Measurements from ENCODE around the gene KLF16. TPM values are rescaled to one million over a fixed set of nuclear protein-coding genes. Genes with fewer than 3 reads are reported as not detected.

The KLF16 gene
- total RNA-seq, 1 experiment from 2014 or later: 25.2 TPM

- DNase-seq (ENCODE audit: low spot score): no peak
These were observed 20.3 kb downstream of the KLF16 start for GRCh38 chr19:1843116-1843515.

GRCh38 chr19:1841209-1841924 lies 22.0 kb downstream of the KLF16 start:
- no peak for DNase-seq (ENCODE audit: low spot score)

- DNase-seq (ENCODE audit: low spot score): no peak
These were observed 22.8 kb downstream of the KLF16 start for GRCh38 chr19:1840541-1841115.

- DNase-seq (ENCODE audit: low spot score): no peak
These were observed 23.5 kb downstream of the KLF16 start for GRCh38 chr19:1839658-1840540.

GRCh38 chr19:1837625-1838105 lies 25.7 kb downstream of the KLF16 start:
- DNase-seq (ENCODE audit: low spot score): peak; percentile 40

- DNase-seq (ENCODE audit: low spot score): no peak
These were observed 26.2 kb downstream of the KLF16 start for GRCh38 chr19:1837222-1837565.

- DNase-seq (ENCODE audit: low spot score): no peak
These were observed 26.7 kb downstream of the KLF16 start for GRCh38 chr19:1836458-1837221.

GRCh38 chr19:1833540-1833939 lies 29.8 kb downstream of the KLF16 start:
- no peak for DNase-seq (ENCODE audit: low spot score)

GRCh38 chr19:1832046-1832663 lies 31.2 kb downstream of the KLF16 start:
- DNase-seq (ENCODE audit: low spot score): no peak

- DNase-seq (ENCODE audit: low spot score): no peak
These were observed 32.4 kb downstream of the KLF16 start for GRCh38 chr19:1830978-1831377.

- DNase-seq (ENCODE audit: low spot score): no peak
These were observed 32.8 kb downstream of the KLF16 start for GRCh38 chr19:1830568-1830967.

- DNase-seq (ENCODE audit: low spot score): no peak
These were observed 33.4 kb downstream of the KLF16 start for GRCh38 chr19:1829958-1830357.

GRCh38 chr19:1828279-1829238 lies 34.8 kb downstream of the KLF16 start:
- no peak for DNase-seq (ENCODE audit: low spot score)

- no peak for DNase-seq (ENCODE audit: low spot score)
These were observed 35.7 kb downstream of the KLF16 start for GRCh38 chr19:1827566-1828278.

- DNase-seq (ENCODE audit: low spot score): peak; percentile 41
These were observed 36.5 kb downstream of the KLF16 start for GRCh38 chr19:1826557-1827521.

- DNase-seq (ENCODE audit: low spot score): peak; percentile 75
These were observed 37.3 kb downstream of the KLF16 start for GRCh38 chr19:1825909-1826556.

- no peak for DNase-seq (ENCODE audit: low spot score)
These were observed 39.1 kb downstream of the KLF16 start for GRCh38 chr19:1824252-1824622.
